ENCODE data around the gene CERS4.
"Not testable (repeated sequence)": the region's sequence is repeated elsewhere in the genome, so short reads cannot be mapped to it uniquely, and the experiment has no call there.

CERS4 gene

DNA sequence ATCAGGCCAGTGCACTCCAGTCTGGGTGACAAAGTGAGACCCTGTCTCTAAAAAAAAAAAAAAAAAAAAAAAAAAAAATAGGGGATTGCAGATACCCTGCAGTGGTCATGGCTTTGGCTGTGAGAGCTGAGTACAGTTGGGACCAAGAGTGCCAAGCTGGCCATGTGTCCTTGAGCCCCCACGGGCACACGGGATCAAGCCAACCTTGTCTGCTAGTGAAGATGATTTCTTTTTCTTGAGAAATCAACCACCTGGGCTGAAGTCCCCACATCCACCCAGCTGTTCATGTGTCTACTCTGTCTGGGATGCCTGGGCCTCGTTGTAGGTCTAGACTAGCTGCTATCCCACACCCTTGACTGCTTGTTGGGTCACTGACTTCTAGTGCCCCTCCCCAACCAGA, 34.0 kb downstream of the CERS4 start:
- DNase-seq (ENCODE audit: low spot score) = no peak

- no peak for DNase-seq (ENCODE audit: low spot score)
Observed at GRCh38 chr19:8244442-8244841, 35.3 kb downstream of the CERS4 start.

DNA sequence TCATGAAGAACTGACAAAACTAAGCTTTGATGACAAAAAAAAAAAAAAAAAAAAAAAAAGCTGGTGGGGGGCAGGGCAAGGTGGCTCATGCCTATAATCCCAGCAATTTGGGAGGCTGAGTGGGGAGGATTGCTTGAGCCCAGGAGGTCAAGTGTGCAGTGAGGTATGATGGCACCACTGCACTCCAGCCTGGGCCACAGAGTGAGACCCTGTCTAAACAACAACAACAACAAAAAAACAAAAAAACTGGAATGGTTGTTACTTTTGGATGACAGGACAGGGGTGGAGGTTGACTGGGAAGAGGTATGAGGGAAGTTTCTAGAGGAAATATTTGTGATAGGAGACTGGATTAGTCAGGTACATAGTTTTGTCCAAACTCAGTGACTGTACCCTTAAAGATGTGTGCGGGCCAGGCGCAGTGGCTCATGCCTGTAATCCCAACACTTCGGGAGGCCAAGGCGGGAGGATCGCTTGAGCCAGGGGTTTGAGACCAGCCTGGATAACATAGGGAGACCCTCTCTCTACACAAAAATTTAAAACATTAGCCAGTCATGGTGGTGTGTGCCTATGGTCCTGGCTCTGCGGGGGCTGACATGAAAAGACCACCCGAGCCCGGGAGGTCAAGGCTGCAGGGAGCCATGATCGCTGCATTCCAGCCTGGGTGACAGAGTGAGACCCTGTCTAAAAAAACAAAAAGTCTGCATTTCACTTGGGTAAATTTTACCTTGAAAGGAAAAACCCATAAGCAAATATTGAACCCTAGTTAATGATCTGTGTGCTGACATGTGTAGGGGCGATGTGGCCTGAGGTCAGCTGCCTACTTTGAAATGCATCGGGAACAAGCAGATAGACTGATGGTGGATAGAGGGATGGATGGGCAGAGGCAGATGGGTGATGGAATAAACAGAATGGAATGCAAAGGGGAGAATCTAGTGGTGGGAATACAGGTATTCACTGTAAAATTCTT, 37.0 kb downstream of the CERS4 start:
- DNase-seq (ENCODE audit: low spot score) = no peak

DNA sequence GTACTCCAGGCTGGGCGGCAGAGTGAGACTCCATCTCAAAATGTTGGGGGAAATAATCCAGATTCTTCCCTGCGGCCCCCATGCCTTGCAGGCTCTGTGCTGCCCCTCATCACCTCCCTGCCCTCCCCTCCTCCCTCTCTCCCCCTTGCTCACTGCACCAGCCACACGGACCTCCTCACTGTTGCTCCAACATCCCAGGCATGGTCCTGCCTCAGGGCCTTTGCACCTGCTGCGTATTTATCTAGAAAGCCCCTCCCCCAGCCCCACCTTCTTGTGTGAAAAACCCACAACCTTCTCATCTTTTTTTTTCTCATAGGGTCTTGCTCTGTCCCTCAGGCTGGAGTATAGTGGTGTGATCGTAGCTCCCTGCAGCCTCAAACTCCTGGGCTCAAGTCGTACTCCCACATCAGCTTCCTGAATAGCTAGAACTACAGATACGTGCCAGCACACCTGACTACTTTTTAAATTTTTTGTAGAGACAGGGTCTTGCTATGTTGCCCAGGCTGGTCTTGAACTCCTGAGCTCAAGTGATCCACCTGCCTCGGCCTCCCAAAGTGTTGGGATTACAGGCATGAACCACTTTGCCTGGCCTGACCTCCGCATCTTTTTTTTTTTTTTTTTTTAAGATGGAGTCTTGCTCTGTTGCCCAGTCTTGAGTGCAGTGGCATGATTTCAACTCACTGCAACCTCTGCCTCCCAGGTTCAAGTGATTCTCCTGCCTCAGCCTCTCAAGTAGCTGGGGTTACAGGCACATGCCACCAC, 38.1 kb downstream of the CERS4 start:
- DNase-seq (ENCODE audit: low spot score) = not testable (repeated sequence)

- DNase-seq (ENCODE audit: low spot score) = no peak
Observed at GRCh38 chr19:8248348-8249328, 39.5 kb downstream of the CERS4 start.

- DNase-seq (ENCODE audit: low spot score) = no peak
Observed at GRCh38 chr19:8250596-8250995, 41.4 kb downstream of the CERS4 start.

GRCh38 chr19:8251025-8251472, 41.9 kb downstream of the CERS4 start:
- DNase-seq (ENCODE audit: low spot score) = peak; percentile 79

DNA sequence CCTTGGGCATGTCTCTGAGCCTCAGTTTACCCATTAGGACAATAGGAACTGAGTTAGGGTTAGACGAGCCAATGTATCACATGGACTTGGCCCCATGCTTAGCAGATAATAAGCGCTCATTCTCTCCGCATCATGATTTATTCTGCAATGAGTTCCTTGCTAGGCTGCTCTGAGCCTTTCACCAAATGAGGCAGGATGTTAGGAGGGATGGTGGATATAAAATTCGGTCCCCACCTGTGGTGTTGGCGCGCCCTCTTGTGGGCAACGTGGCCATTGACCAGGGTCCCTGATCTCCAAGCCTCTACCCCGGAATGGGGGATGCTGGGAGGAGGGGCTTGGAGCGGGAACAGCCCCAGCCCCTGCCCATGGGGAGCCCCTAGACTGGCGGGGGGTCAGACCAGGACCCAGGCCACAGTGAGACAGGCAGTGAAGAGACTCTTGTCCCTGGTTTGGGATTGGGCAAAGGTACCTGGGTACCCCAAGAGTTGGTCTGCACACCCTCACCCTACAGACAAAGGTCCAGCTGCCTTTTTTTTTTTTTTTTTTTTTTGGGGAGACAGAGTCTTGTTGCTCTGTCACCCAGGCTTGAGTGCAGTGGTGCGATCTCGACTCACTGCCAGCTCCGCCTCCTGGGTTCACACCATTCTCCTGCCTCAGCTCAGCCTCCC, 43.9 kb downstream of the CERS4 start:
- peak; percentile 86 for DNase-seq (ENCODE audit: low spot score)

DNA sequence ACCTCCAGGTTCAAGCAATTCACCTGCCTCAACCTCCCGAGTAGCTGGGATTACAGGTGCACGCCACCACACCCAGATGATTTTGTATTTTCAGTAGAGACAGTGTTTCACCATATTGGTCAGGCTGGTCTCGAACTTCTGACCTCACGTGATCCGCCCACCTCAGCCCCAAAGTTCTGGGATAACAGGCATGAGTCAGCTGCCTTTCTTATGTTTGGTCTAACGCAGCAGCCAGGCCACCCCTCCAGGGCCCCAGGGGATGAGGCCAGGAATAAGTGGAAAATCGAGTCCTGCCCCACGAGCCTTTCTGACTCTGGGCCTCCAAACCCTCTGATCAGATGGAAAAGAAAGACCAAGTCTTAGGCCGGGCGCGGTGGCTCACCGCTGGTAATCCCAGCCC, 44.5 kb downstream of the CERS4 start:
- DNase-seq (ENCODE audit: low spot score) = no peak

DNA sequence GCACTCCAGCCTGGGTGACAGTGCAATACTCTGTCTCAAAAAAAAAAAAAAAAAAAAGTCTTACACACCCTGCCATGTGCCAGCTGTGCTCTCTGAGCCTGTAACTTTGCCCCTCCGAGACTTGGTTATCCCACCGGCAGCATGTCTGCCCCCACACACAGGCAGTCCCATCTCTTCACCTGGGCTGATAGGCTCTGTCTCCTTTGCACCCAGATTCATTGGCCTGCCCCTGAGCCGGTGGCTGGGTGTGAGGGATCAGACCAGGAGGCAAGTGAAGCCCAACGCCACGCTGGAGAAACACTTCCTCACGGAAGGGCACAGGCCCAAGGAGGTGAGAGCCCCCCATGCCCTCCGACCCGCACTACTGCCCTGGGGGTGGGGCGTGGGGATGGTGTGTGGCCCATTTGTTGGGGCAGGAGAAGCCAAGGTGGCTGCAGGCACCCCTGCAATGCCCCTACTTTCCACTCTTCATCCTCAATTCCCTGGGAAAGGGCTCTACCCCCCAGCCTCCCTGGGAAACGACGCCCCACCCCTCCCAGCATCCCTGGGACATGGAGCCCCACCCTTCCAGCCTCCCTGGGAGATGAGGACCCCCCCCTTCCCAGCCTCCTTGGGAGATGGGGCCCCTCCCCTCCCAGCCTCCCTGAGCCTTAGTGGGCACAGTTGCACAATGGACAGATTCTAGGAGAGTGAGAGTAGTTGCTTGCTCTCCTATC, 45.3 kb downstream of the CERS4 start:
- no peak for DNase-seq (ENCODE audit: low spot score)

GRCh38 chr19:8255426-8256125, 46.4 kb downstream of the CERS4 start:
- no peak for DNase-seq (ENCODE audit: low spot score)

- no peak for DNase-seq (ENCODE audit: low spot score)
Observed at GRCh38 chr19:8256276-8257051, 47.3 kb downstream of the CERS4 start.

DNA sequence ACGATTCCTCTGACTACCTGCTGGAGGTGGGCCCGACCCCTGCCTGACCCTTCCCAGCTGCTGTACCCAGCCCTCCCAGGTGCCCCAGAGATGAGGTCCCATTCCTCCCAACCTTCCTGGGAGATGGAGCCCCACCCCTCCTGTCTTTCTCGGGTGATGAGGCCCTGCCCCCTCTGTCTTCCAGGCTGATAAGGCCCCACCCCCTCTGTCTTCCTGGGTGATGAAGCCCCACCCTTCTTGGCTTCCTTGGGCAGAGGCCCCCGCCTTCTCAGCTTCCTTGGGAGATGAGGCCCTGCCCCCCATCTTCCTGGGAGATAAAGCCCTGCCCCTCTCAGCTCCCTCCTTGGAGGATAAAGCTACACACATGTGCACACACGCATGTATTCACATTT, 47.9 kb downstream of the CERS4 start:
- no peak for DNase-seq (ENCODE audit: low spot score)

- DNase-seq (ENCODE audit: low spot score) = no peak
Observed at GRCh38 chr19:8259142-8259921, 50.2 kb downstream of the CERS4 start.

GRCh38 chr19:8259922-8260247, 50.7 kb downstream of the CERS4 start:
- DNase-seq (ENCODE audit: low spot score) = no peak

DNA sequence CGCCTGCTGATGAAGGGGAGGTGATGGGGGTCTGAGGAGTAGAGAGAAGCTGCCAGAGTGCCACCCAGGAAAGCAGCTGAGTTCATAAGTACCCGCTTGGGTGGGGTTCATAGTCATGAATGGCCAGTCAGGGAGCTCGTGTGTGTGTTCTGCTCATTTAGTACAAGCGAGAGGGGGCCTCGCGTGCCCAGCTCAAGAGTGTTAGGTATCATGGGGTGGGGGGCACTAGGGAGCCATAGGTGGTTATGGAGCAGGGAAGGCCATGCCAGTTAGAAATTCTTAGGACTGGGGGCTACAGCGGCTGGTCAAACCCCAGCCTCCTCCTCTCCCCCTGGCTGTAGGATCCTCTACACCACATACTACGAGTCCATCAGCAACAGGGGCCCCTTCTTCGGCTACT, 52.2 kb downstream of the CERS4 start:
- no peak for DNase-seq (ENCODE audit: low spot score)

GRCh38 chr19:8261881-8262280, 52.7 kb downstream of the CERS4 start:
- no peak for DNase-seq (ENCODE audit: low spot score)

DNA sequence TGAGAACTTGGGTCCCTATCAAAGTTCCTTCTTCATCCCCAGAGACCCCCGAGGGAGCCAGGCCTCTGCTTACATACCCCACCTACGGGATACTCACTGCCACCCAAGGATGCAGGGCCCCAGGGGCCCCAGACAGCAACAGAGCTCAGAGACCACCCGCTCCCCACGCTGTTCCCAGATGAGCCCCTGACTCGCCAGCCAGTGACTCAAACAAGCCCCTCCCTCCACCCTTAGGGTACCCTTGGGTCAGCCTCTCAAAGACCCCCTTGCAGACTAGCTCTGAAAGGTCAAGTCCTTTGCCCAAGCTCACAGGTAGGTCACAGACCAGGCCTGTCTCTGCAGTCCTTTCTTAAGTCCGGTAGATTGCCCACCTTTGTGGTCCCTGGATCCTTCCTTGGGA, 53.3 kb downstream of the CERS4 start:
- DNase-seq (ENCODE audit: low spot score) = no peak

DNA sequence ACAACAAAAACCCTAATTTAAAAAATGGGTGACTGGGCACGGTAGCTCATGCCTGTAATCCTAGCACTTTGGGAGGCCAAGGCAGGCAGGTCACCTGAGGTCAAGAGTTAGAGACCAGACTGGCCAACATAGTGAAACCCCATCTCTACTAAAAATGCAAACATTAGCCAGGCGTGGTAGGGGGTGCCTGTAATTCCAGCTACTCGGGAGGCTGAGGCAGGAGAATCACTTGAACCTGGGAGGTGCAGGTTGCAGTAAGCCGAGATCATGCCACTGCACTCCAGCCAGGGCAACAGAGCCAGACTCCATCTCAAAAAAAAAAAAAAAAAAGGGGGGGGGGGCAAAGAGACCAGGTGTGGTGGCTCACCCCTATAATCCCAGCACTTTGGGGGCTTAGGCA, 55.1 kb downstream of the CERS4 start:
- DNase-seq (ENCODE audit: low spot score) = not testable (repeated sequence)
